ENCODE results near the gene VPS54. TPM values are rescaled to one million over a fixed set of nuclear protein-coding genes. Genes with fewer than 3 reads are reported as not detected.

Gene VPS54
- total and polyA plus RNA-seq, 9 of the 15 experiments (the other 6 are each of a cell fraction or from before 2014, with no cell fraction given), result 4.9 to 23.2 (median 13.2) TPM

DNA sequence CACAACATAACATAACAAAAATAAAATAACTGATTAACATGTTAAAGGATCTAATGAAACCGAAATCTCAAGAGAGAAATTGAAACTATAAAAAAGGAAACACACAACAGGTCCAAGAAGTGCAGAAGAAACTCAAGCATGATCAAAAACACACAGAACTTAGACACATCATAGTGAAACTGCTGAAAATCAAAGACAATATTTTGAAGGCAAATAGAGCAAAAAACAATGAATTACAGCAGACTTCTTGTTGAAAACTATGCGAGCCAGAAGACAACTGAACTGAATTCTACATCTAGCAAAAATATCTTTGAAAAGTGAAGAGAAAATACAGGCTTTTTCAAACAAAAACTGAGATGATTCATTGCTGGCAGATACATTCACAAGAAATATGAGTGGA, 116.2 kb downstream of the VPS54 start:
- CTCF ChIA-PET (ENCODE audit: low intra/inter-chr PET ratio), result no interaction called here
- intact Hi-C loops (cut with micrococcal nuclease), result no loop called here
- WGBS (ENCODE audit: insufficient coverage, low coverage, missing lambda C conversion rate), result 93% methylated on average over 2 of the region's 2 CpGs
- TF ChIP-seq HDAC6 (IDR thresholded peaks at IDR 0.05; ENCODE audit: low read depth, low read length) (no peak), HDAC1 (IDR thresholded peaks at IDR 0.05) (0 out of 4 replicates have a peak, but pooled peaks of 1 of the 2 experiments have one; percentile 28), ZNF408 (CRISPR knock-in tag; IDR thresholded peaks at IDR 0.05; ENCODE audit: low read depth) (no peak), TRIM24 (IDR thresholded peaks at IDR 0.05) (0 out of 4 replicates have a peak, but pooled peaks have one; percentile 12 to 22), ZNF263 (CRISPR knock-in tag; IDR thresholded peaks at IDR 0.05; ENCODE audit: borderline replicate concordance) (no peak), ILK (tag; IDR thresholded peaks at IDR 0.05; ENCODE audit: borderline replicate concordance, low read depth) (no peak), SRSF1 (IDR thresholded peaks at IDR 0.05; ENCODE audit: low read depth, low read length) (no peak), TRIM28 (IDR thresholded peaks at IDR 0.05) (peak; percentile 84; the same call in 1 of the 2 replicates), KLF6 (CRISPR knock-in tag; IDR thresholded peaks at IDR 0.05; ENCODE audit: borderline replicate concordance) (no peak), MEIS2 (IDR thresholded peaks at IDR 0.05; ENCODE audit: partially characterized antibody) (no peak), NFRKB (IDR thresholded peaks at IDR 0.05; ENCODE audit: low read depth) (no peak), ZNF3 (CRISPR knock-in tag; IDR thresholded peaks at IDR 0.05) (no peak), CREM (IDR thresholded peaks at IDR 0.05; ENCODE audit: low read depth) (no peak), ESRRB (CRISPR knock-in tag; IDR thresholded peaks at IDR 0.05; ENCODE audit: borderline replicate concordance) (no peak), ZNF24 (IDR thresholded peaks at IDR 0.05) (no peak)
- TF ChIP-seq, protein P1, sequence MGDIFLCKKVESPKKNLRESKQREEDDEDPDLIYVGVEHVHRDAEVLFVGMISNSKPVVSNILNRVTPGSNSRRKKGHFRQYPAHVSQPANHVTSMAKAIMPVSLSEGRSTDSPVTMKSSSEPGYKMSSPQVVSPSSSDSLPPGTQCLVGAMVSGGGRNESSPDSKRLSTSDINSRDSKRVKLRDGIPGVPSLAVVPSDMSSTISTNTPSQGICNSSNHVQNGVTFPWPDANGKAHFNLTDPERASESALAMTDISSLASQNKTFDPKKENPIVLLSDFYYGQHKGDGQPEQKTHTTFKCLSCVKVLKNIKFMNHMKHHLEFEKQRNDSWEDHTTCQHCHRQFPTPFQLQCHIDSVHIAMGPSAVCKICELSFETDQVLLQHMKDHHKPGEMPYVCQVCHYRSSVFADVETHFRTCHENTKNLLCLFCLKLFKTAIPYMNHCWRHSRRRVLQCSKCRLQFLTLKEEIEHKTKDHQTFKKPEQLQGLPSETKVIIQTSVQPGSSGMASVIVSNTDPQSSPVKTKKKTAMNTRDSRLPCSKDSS (IDR thresholded peaks at IDR 0.05; ENCODE audit: low read depth, partially characterized antibody), result peak; percentile 45
- TF ChIP-seq, protein P2, sequence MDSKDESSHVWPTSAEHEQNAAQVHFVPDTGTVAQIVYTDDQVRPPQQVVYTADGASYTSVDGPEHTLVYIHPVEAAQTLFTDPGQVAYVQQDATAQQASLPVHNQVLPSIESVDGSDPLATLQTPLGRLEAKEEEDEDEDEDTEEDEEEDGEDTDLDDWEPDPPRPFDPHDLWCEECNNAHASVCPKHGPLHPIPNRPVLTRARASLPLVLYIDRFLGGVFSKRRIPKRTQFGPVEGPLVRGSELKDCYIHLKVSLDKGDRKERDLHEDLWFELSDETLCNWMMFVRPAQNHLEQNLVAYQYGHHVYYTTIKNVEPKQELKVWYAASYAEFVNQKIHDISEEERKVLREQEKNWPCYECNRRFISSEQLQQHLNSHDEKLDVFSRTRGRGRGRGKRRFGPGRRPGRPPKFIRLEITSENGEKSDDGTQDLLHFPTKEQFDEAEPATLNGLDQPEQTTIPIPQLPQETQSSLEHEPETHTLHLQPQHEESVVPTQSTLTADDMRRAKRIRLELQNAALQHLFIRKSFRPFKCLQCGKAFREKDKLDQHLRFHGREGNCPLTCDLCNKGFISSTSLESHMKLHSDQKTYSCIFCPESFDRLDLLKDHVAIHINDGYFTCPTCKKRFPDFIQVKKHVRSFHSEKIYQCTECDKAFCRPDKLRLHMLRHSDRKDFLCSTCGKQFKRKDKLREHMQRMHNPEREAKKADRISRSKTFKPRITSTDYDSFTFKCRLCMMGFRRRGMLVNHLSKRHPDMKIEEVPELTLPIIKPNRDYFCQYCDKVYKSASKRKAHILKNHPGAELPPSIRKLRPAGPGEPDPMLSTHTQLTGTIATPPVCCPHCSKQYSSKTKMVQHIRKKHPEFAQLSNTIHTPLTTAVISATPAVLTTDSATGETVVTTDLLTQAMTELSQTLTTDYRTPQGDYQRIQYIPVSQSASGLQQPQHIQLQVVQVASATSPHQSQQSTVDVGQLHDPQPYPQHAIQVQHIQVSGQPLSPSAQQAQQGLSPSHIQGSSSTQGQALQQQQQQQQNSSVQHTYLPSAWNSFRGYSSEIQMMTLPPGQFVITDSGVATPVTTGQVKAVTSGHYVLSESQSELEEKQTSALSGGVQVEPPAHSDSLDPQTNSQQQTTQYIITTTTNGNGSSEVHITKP (IDR thresholded peaks at IDR 0.05; ENCODE audit: partially characterized antibody), result no peak

More for the DNA sequence above, 116.2 kb downstream of the VPS54 start:
- H3K9ac ChIP-seq (ENCODE audit: insufficient read depth in 1 of 2, low read depth in 2 of 2, low read length in 2 of 2), result no peak overlapping the region
- H3K9me3 ChIP-seq (replicated peaks; ENCODE audit: control insufficient read depth, insufficient read depth, low read depth, low read length), result peaks cover 7% of the 10 kb centered on the region
- in situ Hi-C loops (cut with MboI), result no loop called here
- H3K36me3 ChIP-seq (ENCODE audit: control insufficient read depth, insufficient read depth, low read length), result peaks cover 25% of the 10 kb centered on the region; the same call in 2 of the 3 replicates
- H4K20me1 ChIP-seq (replicated peaks; ENCODE audit: control insufficient read depth, insufficient read depth, low read length), result no peaks in the 10 kb centered on the region
- no TSS peak for BruUV-seq (replicated peaks)
- no peak for DNase-seq (ENCODE audit: extremely low read depth in 1 of 4, low spot score in 3 of 4)
- H3K27me3 ChIP-seq (ENCODE audit: control insufficient read depth in 2 of 2, insufficient read depth in 2 of 2, low read length in 2 of 2), result no peaks in the 10 kb centered on the region
- no peak overlapping the region for H3K27ac ChIP-seq (ENCODE audit: extremely low read depth, low read depth, low read length)
- POLR2A ChIA-PET, result no interaction called here
- FAIRE-seq, result peak; percentile 75
- H2AFZ ChIP-seq (ENCODE audit: low read depth, low read length), result no peak overlapping the region
- H3K4me2 ChIP-seq (ENCODE audit: insufficient read depth, low read length), result no peak overlapping the region
- no peak for ATAC-seq
- no peak overlapping the region for H3K4me3 ChIP-seq
- H3K4me1 ChIP-seq (replicated peaks in 1 of 2; ENCODE audit: control insufficient read depth in 2 of 2, insufficient read depth in 2 of 2, low read length in 2 of 2), result no peaks in the 10 kb centered on the region
- no peaks in the 10 kb centered on the region for H3K9me1 ChIP-seq (ENCODE audit: control insufficient read depth, insufficient read depth, low read length)
- no peaks in the 10 kb centered on the region for H3K79me2 ChIP-seq (ENCODE audit: control insufficient read depth, insufficient read depth, low read length)

All from K562 (cell line).